ENCODE results near the gene RGS14.
A peak's percentile ranks its signal among the peaks of the same experiment; 100 is the strongest.

RGS14 gene

GRCh38 chr5:177357459-177358351 lies at the start of gene RGS14:
RGS14 (plus strand) TSS chr5:177357924; CDS start chr5:177358025, 101 bp downstream.
- peak in 2 of 3 experiments; percentile 29 to 54 for DNase-seq (ENCODE audit: low read depth in 3 of 3)

- DNase-seq (ENCODE audit: low read depth in 3 of 3): no peak
Measured at GRCh38 chr5:177308740-177309139, 49.0 kb upstream of the RGS14 start.

GRCh38 chr5:177309351-177310191 lies 48.2 kb upstream of the RGS14 start:
- DNase-seq (ENCODE audit: low read depth in 3 of 3): peak; percentile 48 to 73 (median 51)

GRCh38 chr5:177310332-177310731 lies 47.4 kb upstream of the RGS14 start:
- no peak for DNase-seq (ENCODE audit: low read depth in 3 of 3)

- DNase-seq (ENCODE audit: low read depth in 3 of 3): no peak
Measured at GRCh38 chr5:177310757-177311391, 46.9 kb upstream of the RGS14 start.

- DNase-seq (ENCODE audit: low read depth in 3 of 3): no peak
Measured at GRCh38 chr5:177311392-177311722, 46.4 kb upstream of the RGS14 start.

GRCh38 chr5:177311723-177312648 lies 45.7 kb upstream of the RGS14 start, which contains the start of gene MXD3:
MXD3 (minus strand) TSS chr5:177311898; CDS start chr5:177311830, 68 bp downstream.
- peak; percentile 90 to 99 (median 92) for DNase-seq (ENCODE audit: low read depth in 3 of 3)

GRCh38 chr5:177312649-177313181 lies 45.0 kb upstream of the RGS14 start:
- DNase-seq (ENCODE audit: low read depth in 3 of 3): peak in 1 of 3 experiments; percentile 59

GRCh38 chr5:177313561-177314259 lies 44.0 kb upstream of the RGS14 start:
- DNase-seq (ENCODE audit: low read depth in 3 of 3): no peak

GRCh38 chr5:177314376-177315342 lies 43.1 kb upstream of the RGS14 start:
- DNase-seq (ENCODE audit: low read depth in 3 of 3): no peak

- DNase-seq (ENCODE audit: low read depth in 3 of 3): no peak
Measured at GRCh38 chr5:177315411-177315810, 42.3 kb upstream of the RGS14 start.

- no peak for DNase-seq (ENCODE audit: low read depth in 3 of 3)
Measured at GRCh38 chr5:177316005-177316404, 41.7 kb upstream of the RGS14 start.

GRCh38 chr5:177317959-177318377 lies 39.8 kb upstream of the RGS14 start:
- peak; percentile 43 to 70 (median 62) for DNase-seq (ENCODE audit: low read depth in 3 of 3)

- DNase-seq (ENCODE audit: low read depth in 3 of 3): no peak
Measured at GRCh38 chr5:177319913-177320588, 37.7 kb upstream of the RGS14 start.

- DNase-seq (ENCODE audit: low read depth in 3 of 3): no peak
Measured at GRCh38 chr5:177320879-177321278, 36.8 kb upstream of the RGS14 start.

GRCh38 chr5:177325868-177326381 lies 31.8 kb upstream of the RGS14 start:
- DNase-seq (ENCODE audit: low read depth in 3 of 3): no peak

GRCh38 chr5:177327539-177328522 lies 29.9 kb upstream of the RGS14 start:
- no peak for DNase-seq (ENCODE audit: low read depth in 3 of 3)

Data from stimulated activated CD4-positive, alpha-beta T cell treated with anti-CD3 and anti-CD28 coated beads, TNF-alpha, amount 100 ng/mL, for 24 hours (primary cell).